ENCODE results near the gene THRB. TPM values are rescaled to one million over a fixed set of nuclear protein-coding genes. Genes with fewer than 3 reads are reported as not detected.

Gene THRB
- total RNA-seq, 1 donor from 2014 or later, result 3.1 TPM

DNA sequence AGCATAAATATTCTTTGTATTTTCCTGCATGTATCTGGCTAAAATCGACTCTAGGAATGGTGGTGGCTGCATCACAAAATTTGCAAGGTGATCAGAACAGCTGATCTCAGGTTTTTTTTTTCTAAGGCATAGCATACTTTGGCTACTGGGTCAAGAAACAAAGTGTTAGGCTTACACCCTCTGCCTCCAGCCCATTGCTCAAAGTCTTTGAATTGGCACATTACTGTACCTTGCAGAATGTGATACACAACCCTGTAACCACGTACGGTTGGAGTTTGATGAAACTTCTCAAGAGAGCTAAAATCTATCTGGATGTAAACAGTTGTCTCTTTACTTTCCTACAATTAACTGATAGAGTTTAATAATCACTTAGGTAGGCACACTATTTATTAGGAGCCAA, 188.1 kb downstream of the THRB start:
- no peak for DNase-seq (ENCODE audit: low read depth)
- no peak overlapping the region for H3K4me3 ChIP-seq (ENCODE audit: low read depth, low read length)
- no peaks in the 10 kb centered on the region for H3K36me3 ChIP-seq (ENCODE audit: control insufficient read depth, insufficient read depth, low read length)
- TF ChIP-seq, protein P1, sequence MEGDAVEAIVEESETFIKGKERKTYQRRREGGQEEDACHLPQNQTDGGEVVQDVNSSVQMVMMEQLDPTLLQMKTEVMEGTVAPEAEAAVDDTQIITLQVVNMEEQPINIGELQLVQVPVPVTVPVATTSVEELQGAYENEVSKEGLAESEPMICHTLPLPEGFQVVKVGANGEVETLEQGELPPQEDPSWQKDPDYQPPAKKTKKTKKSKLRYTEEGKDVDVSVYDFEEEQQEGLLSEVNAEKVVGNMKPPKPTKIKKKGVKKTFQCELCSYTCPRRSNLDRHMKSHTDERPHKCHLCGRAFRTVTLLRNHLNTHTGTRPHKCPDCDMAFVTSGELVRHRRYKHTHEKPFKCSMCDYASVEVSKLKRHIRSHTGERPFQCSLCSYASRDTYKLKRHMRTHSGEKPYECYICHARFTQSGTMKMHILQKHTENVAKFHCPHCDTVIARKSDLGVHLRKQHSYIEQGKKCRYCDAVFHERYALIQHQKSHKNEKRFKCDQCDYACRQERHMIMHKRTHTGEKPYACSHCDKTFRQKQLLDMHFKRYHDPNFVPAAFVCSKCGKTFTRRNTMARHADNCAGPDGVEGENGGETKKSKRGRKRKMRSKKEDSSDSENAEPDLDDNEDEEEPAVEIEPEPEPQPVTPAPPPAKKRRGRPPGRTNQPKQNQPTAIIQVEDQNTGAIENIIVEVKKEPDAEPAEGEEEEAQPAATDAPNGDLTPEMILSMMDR (IDR thresholded peaks at IDR 0.05; ENCODE audit: insufficient read depth, low read length, poor library complexity, severe bottlenecking), result no peak
- no peaks in the 10 kb centered on the region for H3K27me3 ChIP-seq (ENCODE audit: control insufficient read depth, insufficient read depth, low read length)

DNA sequence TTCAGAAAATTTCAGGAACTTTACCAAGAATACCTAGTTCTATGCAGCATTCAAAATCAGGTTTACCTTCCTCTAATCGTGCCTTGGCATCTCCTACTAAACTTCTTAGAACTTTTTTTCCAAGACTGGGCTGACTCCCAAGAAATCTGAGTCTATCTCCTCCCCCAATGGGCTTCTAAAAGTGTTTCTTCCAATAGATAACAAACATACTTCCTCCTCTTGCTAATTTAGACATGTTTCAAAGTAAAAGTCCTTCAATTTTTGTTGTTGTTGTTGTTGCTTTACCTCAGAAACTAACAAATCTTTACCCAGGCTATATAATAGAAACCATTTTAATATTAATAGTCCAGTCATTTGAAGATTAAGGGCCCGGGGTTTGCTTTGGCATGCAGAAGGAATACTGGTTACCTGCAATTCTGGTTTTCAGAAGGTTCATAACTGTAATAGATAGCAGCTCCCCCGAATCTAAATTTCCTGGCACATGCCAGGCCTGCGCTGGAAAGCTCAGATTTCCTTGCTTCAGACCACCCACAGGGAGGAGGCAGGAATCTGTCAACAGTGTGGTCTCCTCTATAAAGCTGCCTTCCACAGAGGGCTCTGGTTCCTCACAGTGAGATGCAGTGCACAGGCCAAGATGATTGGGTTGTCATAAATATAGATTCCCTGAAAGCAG, 188.7 kb downstream of the THRB start:
- Histone ChIP-seq H3K36me3 (ENCODE audit: control insufficient read depth, insufficient read depth, low read length) (no peaks in the 10 kb centered on the region), H3K4me3 (ENCODE audit: low read depth, low read length) (no peak overlapping the region), H3K27me3 (ENCODE audit: control insufficient read depth, insufficient read depth, low read length) (no peaks in the 10 kb centered on the region)
- DNase-seq (ENCODE audit: low read depth), result no peak
- TF ChIP-seq, protein P1 (IDR thresholded peaks at IDR 0.05; ENCODE audit: insufficient read depth, low read length, poor library complexity, severe bottlenecking), result no peak

DNA sequence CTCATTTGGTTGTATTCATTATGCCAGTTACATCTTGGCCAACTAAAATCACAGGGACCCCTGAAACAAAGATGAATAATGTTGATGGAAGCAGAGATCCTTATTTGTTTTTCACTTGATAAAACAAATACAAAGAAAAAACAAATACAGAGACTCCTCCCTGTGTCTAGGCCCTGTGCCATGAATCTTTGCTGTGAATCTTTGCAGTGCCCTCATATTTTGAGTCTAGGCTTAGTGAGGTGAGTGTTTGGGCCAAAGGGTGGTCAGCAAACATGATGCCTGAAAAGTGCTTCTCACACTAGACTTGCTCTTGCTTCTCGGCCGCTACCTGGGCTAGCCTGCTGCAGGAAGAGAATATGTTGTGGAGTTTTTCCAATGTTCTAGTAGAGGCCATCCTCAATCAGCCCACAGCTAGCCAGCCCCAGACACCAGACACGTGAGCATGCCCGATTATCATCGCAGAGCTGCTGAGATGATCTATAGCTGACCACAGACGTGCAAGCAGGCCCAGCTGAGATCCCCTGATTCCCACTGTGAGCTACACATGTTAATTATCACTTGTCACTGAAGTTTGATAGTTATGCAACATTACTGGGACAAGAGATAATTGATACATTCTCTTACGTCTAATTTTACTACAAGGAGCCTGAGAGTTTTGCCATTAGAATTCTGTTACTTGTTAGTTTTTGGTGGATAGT, 191.4 kb downstream of the THRB start:
- TF ChIP-seq, protein P1 (IDR thresholded peaks at IDR 0.05; ENCODE audit: insufficient read depth, low read length, poor library complexity, severe bottlenecking), result no peak
- H3K27me3 ChIP-seq (ENCODE audit: control insufficient read depth, insufficient read depth, low read length), result no peaks in the 10 kb centered on the region

DNA sequence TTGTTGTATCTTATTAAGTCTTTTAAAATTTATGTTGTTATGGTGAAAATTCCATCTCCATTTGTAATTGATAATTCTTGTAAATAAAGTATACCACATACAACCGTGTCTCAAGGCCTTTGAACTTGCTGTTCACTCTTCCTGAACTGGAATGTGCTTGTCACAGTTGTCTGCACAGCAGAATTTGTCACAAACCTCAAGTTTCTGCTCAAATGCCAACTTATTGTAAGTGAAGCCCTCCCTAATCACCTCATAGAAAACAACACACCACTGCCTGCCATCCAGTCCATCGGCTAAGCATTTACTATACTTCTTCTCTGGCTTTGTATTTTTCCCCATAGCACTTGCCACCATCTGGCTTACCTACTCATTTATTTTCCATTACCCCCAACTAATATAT, 192.3 kb downstream of the THRB start:
- TF ChIP-seq, protein P1 (IDR thresholded peaks at IDR 0.05; ENCODE audit: insufficient read depth, low read length, poor library complexity, severe bottlenecking), result no peak
- peak; percentile 93 for DNase-seq (ENCODE audit: low read depth)
- no peak overlapping the region for H3K4me3 ChIP-seq (ENCODE audit: low read depth, low read length)
- no peaks in the 10 kb centered on the region for H3K27me3 ChIP-seq (ENCODE audit: control insufficient read depth, insufficient read depth, low read length)
- no peaks in the 10 kb centered on the region for H3K36me3 ChIP-seq (ENCODE audit: control insufficient read depth, insufficient read depth, low read length)

More for the DNA sequence above, 191.4 kb downstream of the THRB start:
- H3K4me3 ChIP-seq (ENCODE audit: low read depth, low read length), result no peak overlapping the region
- H3K36me3 ChIP-seq (ENCODE audit: control insufficient read depth, insufficient read depth, low read length), result no peaks in the 10 kb centered on the region
- DNase-seq (ENCODE audit: low read depth), result no peak

DNA sequence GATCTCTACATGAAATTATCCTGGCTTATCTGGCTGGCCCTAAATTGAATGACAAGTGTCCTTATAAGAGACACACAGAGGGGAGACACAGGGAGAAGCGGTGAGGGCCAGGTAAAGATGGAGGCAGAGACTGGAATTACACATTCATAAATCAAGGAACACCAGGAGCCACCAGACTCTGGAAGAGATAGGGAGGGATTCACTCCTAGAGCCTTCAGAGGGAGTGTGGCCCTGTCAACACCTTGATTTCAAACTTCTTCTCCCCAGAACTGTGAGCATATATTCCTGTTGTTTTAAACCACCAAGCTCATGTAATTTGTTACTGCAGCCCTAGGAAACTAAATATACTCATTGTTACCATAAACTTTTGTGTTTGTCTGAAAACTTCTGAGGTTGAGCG, 193.7 kb downstream of the THRB start:
- TF ChIP-seq, protein P1 (IDR thresholded peaks at IDR 0.05; ENCODE audit: insufficient read depth, low read length, poor library complexity, severe bottlenecking), result no peak
- DNase-seq (ENCODE audit: low read depth), result no peak
- no peaks in the 10 kb centered on the region for H3K27me3 ChIP-seq (ENCODE audit: control insufficient read depth, insufficient read depth, low read length)
- H3K4me3 ChIP-seq (ENCODE audit: low read depth, low read length), result no peak overlapping the region
- H3K36me3 ChIP-seq (ENCODE audit: control insufficient read depth, insufficient read depth, low read length), result no peaks in the 10 kb centered on the region
